Retinal pigment epithelial cell (primary cell): ENCODE measurements around the gene CMTM4.
"Not testable (repeated sequence)": the region's sequence is repeated elsewhere in the genome, so short reads cannot be mapped to it uniquely, and the experiment has no call there.

Experiments used
- DNase-seq: peaks from one replicate; pipeline ENCODE4 v3.0.0-alpha.2; 2010; ENCODE audit warnings: low read depth
- H3K4me3 ChIP-seq: 2 replicates; pipeline ENCODE4 v1.5.1; 2011; ENCODE audit warnings: mild to moderate bottlenecking, low read length, control low read depth, moderate library complexity
- CTCF ChIP-seq: conservative IDR thresholded peaks from 2 replicates; pipeline ENCODE4 v1.5.1; 2011; ENCODE audit warnings: low read depth, low read length, control low read depth, inconsistent platforms

CMTM4 gene

GRCh38 chr16:66662445-66663194 lies 33.9 kb downstream of the CMTM4 start:
- no peak for DNase-seq
- H3K4me3 ChIP-seq: no peak overlapping the region
- TF ChIP-seq CTCF: peak; percentile 64

GRCh38 chr16:66661671-66662346 lies 34.7 kb downstream of the CMTM4 start:
- not testable (repeated sequence) for H3K4me3 ChIP-seq, DNase-seq

GRCh38 chr16:66661210-66661560 lies 35.4 kb downstream of the CMTM4 start:
- H3K4me3 ChIP-seq: no peak overlapping the region
- no peak for TF ChIP-seq CTCF
- DNase-seq: no peak

- peak; percentile 29 for TF ChIP-seq CTCF
- DNase-seq: peak; percentile 44
- no peak overlapping the region for H3K4me3 ChIP-seq
Observed at GRCh38 chr16:66660422-66661209, 35.9 kb downstream of the CMTM4 start.

GRCh38 chr16:66658860-66659190 lies 37.7 kb downstream of the CMTM4 start:
- no peak for TF ChIP-seq CTCF
- no peak for DNase-seq

GRCh38 chr16:66658143-66658859 lies 38.2 kb downstream of the CMTM4 start:
- H3K4me3 ChIP-seq: no peak overlapping the region
- no peak for TF ChIP-seq CTCF
- DNase-seq: no peak

More at GRCh38 chr16:66658860-66659190, 37.7 kb downstream of the CMTM4 start:
- H3K4me3 ChIP-seq: no peak overlapping the region

- no peak overlapping the region for H3K4me3 ChIP-seq
- no peak for DNase-seq
- no peak for TF ChIP-seq CTCF
Observed at GRCh38 chr16:66656547-66656946, 40.0 kb downstream of the CMTM4 start.
